ENCODE data around the gene ZNHIT1.

The ZNHIT1 gene

DNA sequence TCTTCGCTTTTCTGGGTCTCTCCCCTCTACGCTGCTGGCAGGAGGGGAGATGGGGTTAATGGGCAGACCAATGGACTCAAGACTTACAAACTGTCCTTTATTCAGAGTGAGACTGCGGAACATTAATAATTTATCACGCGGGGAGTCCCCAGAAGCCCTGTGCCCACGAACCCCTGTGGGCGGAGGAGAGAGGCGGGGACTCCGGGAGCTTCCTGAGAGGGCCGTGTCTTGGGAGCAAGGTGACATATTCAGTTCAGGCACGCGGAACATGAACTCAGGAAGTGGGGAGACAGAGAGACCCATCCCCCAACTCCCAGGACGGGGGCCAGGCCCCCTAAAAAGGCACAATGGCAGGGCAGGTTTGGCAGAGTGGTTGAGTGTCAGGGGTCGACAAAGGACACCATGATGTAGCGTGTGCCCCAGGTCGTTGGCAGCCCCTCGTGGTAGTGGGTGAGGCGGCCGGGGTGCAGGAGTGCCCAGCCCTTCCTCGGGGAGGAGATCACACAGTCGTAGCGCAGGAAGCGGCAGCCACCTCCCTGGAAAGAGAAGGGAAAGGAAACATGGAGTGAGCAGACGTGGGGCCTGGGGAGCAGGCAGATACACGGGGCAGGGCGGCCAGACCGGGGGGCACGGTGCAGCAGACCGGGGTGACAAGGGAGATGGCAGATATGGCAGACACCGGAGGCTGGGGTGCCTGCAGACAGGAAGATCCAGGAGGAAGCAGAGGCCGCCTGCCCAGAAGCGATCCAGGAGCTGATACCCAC, 11.9 kb upstream of the ZNHIT1 start:
- H3K36me3 ChIP-seq: peaks cover 10% of the 10 kb centered on the region
- H3K27me3 ChIP-seq: no peaks in the 10 kb centered on the region
- no peak for DNase-seq
- no peaks in the 10 kb centered on the region for H3K4me1 ChIP-seq
- TF ChIP-seq, protein P1, sequence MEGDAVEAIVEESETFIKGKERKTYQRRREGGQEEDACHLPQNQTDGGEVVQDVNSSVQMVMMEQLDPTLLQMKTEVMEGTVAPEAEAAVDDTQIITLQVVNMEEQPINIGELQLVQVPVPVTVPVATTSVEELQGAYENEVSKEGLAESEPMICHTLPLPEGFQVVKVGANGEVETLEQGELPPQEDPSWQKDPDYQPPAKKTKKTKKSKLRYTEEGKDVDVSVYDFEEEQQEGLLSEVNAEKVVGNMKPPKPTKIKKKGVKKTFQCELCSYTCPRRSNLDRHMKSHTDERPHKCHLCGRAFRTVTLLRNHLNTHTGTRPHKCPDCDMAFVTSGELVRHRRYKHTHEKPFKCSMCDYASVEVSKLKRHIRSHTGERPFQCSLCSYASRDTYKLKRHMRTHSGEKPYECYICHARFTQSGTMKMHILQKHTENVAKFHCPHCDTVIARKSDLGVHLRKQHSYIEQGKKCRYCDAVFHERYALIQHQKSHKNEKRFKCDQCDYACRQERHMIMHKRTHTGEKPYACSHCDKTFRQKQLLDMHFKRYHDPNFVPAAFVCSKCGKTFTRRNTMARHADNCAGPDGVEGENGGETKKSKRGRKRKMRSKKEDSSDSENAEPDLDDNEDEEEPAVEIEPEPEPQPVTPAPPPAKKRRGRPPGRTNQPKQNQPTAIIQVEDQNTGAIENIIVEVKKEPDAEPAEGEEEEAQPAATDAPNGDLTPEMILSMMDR (IDR thresholded peaks at IDR 0.05; ENCODE audit: low read depth, low read length): no peak
- H3K4me3 ChIP-seq (ENCODE audit: low read depth, low read length): no peak overlapping the region
- H3K9me3 ChIP-seq: no peaks in the 10 kb centered on the region

DNA sequence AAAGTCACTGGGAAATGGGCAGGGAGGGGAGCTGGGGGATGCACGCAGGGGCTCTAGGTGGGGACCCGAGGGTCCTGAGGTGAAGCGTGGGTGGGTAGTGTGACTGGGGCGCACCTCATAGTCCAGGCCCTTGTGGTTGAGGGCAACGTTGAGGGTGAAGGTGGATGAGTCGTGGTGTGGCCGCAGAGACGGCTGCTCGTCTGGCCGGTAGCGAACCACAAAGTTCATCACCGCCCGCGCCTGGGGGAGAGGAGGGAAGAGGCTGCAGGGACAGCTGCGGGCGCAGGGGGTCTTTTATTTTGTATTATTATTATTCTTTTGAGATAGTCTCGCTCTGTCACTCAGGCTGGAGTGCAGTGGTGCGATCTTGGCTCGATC, 11.3 kb upstream of the ZNHIT1 start:
- H3K9me3 ChIP-seq: no peaks in the 10 kb centered on the region
- TF ChIP-seq, protein P1 (IDR thresholded peaks at IDR 0.05; ENCODE audit: low read depth, low read length): no peak
- no peak for DNase-seq
- no peak overlapping the region for H3K4me3 ChIP-seq (ENCODE audit: low read depth, low read length)
- no peaks in the 10 kb centered on the region for H3K27me3 ChIP-seq
- no peaks in the 10 kb centered on the region for H3K4me1 ChIP-seq
- peaks cover 15% of the 10 kb centered on the region for H3K36me3 ChIP-seq

- Histone ChIP-seq H3K4me3 (ENCODE audit: low read depth, low read length) (no peak overlapping the region), H3K9me3 (no peaks in the 10 kb centered on the region), H3K4me1 (no peaks in the 10 kb centered on the region), H3K36me3 (peaks cover 15% of the 10 kb centered on the region), H3K27me3 (no peaks in the 10 kb centered on the region)
- TF ChIP-seq, protein P1 (IDR thresholded peaks at IDR 0.05; ENCODE audit: low read depth, low read length): no peak
- DNase-seq: no peak
Observed at GRCh38 chr7:101207459-101207858, 10.5 kb upstream of the ZNHIT1 start.

- no peak for DNase-seq
- Histone ChIP-seq H3K27me3 (no peaks in the 10 kb centered on the region), H3K36me3 (peaks cover 18% of the 10 kb centered on the region), H3K4me1 (no peaks in the 10 kb centered on the region), H3K4me3 (ENCODE audit: low read depth, low read length) (no peak overlapping the region), H3K9me3 (no peaks in the 10 kb centered on the region)
- TF ChIP-seq, protein P1 (IDR thresholded peaks at IDR 0.05; ENCODE audit: low read depth, low read length): no peak
Observed at GRCh38 chr7:101208794-101209193, 9.2 kb upstream of the ZNHIT1 start.

GRCh38 chr7:101210143-101210542, 7.8 kb upstream of the ZNHIT1 start:
- Histone ChIP-seq H3K4me3 (ENCODE audit: low read depth, low read length) (no peak overlapping the region), H3K4me1 (peaks cover 3% of the 10 kb centered on the region; the same call in 1 of the 2 replicates), H3K9me3 (no peaks in the 10 kb centered on the region), H3K36me3 (peaks cover 26% of the 10 kb centered on the region), H3K27me3 (no peaks in the 10 kb centered on the region)
- no peak for DNase-seq
- TF ChIP-seq, protein P1 (IDR thresholded peaks at IDR 0.05; ENCODE audit: low read depth, low read length): no peak

GRCh38 chr7:101211501-101211900, 6.5 kb upstream of the ZNHIT1 start:
- H3K27me3 ChIP-seq: no peaks in the 10 kb centered on the region
- DNase-seq: no peak
- TF ChIP-seq, protein P1 (IDR thresholded peaks at IDR 0.05; ENCODE audit: low read depth, low read length): no peak
- peaks cover 22% of the 10 kb centered on the region for H3K36me3 ChIP-seq
- no peaks in the 10 kb centered on the region for H3K9me3 ChIP-seq
- H3K4me1 ChIP-seq: peaks cover 3% of the 10 kb centered on the region; the same call in 1 of the 2 replicates
- H3K4me3 ChIP-seq (ENCODE audit: low read depth, low read length): no peak overlapping the region
